ENCODE results near the gene AGAP1.
"Not testable (repeated sequence)": the region's sequence is repeated elsewhere in the genome, so short reads cannot be mapped to it uniquely, and the experiment has no call there.

The AGAP1 gene

DNA sequence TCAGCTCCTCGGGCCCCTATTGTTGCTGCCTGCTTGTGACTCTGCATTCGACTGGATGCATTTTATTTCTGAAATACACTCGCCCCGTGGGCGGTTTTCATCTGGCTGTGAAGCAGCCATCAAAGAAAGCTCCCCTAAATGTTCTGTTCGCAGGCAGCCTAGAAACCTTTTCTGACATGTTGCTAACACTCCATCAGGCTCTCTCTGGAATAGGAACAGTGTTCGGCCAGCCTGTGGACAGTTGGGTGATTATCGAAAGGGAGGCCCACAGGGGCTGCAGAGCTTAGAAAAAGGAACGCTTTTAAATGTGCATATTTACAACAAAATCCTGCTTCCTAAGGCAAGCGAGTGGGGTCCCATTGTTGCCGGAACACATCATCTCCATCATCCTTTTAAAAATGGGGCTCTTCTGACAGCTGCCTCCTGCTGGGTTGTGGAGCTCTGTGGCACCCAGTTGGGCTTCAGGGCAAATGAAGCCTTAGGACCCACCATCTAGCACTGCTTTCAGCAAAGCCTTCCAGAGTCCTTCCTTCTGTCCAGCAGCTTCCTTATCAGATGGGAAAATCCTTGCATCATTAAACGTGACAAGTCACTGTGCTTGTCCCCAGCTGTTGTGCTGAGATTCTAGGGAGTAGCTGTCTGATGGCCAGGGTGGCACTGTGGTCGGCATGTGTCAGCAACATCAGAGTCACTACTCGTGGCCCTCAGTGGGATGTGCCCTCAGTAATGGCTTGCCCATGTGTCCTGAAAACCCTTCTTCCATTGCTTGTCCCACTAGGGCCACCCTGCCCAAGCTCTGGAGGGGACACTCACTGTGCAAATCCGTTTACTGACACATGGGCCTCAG is 571.7 kb downstream of the AGAP1 start:
- DNase-seq (ENCODE audit: low spot score): no peak

DNA sequence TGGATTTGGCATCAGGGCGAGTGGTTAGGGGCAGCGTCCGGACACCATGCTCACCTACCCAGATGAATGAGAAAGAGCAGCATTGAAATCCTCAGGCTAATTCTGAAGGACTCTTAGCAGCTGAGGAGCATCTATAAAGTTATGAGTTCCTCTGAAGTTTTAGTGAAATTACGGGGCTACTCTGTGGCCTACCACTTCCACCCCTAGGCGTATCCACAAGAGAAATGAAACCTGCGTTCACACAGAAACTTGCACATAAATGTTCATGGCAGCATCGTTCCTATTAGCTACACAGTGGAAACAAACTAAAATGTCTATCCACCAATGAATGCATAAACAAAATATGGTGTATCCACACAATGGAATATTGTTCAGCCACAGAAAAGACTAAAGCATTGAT is 576.4 kb downstream of the AGAP1 start:
- no peak for DNase-seq (ENCODE audit: low spot score)

DNA sequence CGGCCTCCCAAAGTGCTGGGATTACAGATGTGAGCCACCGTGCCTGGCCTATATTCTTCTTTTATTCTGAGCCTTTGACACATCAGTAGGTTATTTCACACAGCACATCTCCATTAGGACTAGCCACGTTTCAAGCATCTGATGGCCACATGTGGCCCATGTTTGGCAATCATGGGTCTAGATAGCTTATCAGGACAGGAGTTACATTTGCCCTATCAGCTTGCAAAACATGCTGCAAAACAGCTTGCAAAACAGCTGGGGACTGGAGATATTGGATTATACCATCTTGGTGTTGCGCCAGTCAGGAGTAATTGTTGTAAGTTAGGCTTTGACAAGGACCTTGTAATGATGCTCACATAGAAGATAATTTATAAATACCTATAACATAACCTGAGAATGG is 579.4 kb downstream of the AGAP1 start:
- no peak for DNase-seq (ENCODE audit: low spot score)

DNA sequence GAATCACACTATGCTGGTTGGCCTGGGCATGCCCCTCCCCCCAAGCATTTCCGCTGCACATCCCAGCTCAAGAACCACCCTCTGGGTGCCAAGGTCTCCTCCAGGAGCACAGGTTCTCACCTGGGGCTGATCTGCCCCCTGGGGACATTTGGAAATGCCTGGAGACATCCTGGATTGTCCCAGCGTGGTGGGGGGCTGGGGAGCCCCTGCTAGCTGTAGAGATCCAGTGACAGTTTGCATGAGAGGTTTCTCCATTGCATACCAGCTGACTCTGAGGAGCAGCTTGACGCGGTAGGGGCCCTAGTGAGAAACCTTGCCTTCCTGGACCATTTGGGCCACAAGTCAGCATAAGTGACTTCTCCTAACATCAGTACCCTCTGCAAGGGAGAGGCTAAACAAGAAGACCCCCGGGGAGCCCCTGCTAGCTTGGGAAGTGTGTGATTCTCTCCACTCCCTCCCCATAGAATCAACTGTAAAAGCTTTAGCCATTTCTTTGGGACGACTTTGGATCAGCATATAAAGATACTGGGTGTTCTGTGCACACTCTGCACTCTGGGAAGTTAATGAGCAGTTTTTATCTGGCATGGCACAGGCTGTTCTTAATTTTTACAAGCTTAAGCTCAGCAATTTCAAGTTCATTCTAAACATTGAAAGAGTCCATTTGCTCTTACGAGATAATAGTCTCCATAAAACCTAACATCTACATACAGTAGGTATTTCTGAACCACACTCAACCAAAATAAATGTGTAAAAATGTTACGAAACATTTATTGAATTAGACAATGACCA is 580.2 kb downstream of the AGAP1 start:
- DNase-seq (ENCODE audit: low spot score): no peak

DNA sequence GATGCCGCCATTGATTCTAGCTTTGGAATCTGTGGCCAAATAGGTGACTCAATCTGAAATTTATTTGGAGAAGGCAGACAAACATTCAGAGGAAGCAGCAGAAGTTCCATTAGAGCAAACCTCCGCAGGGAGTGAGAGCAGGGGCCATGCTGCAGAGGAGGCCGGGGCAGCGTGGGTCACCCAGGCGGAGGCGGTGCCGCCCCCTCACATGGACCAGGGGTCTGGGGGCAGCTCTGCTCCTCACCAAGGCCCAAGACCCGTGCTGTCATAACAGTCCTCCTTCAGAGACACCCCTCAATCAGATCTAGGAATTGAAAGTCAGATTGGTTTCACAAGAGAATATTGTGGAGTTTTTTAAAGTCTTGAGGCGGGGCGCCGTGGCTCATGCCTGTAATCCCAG is 582.0 kb downstream of the AGAP1 start:
- DNase-seq (ENCODE audit: low spot score): no peak

DNA sequence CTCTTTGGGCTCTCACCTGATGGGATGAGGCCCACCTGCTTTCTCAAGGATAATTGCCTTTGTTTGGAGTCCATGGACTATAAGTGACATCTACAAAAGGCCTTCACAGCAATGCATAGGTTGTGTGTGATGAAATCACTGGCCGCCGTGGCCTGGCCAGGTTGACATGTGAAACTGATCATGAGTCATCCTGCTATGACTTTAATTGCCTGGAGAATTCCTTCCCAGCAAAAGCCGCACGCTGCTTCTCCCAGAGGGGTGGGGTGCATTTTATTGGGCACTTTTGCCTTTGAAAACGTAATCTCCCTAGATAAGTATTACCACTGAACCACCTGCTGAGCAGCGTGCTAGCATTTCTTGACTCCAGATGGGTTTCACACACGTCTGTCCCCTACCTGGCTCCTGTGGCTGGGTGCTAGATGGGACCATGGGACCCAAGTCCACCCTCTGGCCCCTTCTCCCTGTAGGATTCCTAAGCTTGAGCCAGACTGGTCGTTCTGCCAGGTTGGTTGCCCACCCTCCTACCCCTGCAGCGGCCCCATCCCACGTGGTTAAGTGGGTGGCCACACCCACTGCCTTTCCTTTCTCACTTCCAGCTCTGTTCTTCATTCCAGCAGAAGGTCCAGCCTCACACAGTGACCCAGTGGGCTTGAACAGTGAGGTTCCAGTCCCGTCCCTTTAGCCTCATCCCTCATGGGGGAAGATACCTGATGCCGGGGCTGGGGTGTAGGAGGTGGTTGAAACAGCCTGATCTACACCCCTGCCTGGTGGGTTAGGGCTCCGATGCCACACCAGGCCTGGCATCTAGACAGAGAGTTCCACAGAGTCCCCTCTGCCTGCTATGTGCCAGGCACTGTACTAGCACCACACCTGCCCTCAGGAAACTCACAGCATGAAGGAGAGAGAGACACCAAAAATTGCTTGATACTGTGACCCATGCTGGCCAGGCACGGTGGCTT is 584.7 kb downstream of the AGAP1 start:
- DNase-seq (ENCODE audit: low spot score): no peak

DNA sequence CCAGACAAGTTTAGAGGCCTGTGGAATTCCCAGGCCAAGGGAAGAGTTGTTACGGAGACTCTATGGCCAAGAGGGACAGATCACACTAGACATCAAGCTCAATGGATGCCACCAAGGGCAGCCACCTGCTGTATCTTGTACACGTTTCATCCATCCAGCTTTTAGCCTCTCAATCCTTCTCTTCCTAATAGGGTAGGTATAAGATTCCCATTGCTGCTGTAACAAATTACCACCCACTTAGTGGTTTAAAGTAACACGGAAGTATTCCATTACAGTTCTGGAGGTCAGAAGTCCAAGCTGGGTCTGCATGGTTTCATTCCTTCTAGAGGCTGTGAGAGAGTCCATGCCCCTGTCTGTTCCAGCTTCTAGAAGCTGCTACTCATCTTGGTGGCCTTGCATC is 586.6 kb downstream of the AGAP1 start:
- DNase-seq (ENCODE audit: low spot score): no peak

DNA sequence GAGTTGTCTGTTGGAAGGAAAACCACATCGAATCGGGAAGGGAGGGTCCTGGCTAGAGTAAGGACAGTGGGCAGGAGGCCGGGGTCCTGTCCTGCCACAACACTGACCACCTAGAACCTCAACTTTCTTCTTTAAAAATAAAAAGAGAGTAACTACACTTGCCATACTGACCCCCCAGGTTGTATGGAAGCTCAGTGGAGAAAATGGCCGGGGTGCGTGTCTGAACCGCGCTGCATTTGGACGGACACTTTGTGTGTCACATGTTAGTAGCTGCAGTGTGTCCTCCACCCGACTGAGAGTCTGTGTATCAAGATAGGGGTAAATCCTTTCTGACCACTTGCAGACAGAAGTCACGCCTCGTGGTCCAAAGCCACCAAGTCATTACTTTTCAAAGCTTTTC is 587.3 kb downstream of the AGAP1 start:
- DNase-seq (ENCODE audit: low spot score): no peak

DNA sequence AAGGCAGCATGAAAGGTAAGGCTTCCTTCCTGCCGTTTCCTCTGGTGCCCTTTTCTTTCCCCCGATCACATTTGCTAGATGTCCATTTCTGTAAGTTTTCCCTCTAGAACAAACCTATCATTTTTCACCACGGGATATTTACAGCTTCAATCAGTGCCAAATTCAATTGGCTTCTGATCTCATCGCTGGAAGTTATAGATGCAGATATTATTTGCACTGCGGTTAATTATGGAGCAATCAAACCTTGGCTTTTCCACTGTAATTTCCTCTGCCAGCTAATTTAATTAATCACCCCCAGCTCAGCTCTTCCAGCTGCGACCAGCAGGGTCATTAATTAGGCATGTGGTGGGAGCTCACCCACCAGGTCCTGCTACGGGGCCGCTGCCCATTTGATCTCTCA is 588.2 kb downstream of the AGAP1 start:
- no peak for DNase-seq (ENCODE audit: low spot score)

DNA sequence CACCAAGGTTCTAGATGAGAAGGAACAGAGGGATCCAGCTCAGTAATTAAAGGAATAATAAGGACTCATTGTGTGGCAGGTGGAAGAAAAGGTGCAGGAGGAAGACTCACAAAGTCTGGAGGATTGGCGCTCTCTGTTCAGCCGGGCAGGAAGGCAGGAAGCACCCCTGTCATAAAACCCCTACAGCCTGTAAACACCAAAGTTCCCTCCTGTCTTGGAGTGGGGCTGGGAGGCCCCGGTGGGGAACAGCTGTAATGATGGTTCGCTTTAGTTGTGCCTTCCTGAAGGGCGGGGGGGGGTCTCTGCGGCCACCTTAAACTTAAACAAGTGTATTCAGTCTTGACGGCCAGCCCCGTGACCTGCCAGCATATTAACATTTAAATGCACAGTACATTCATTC is 590.1 kb downstream of the AGAP1 start:
- DNase-seq (ENCODE audit: low spot score): no peak

DNA sequence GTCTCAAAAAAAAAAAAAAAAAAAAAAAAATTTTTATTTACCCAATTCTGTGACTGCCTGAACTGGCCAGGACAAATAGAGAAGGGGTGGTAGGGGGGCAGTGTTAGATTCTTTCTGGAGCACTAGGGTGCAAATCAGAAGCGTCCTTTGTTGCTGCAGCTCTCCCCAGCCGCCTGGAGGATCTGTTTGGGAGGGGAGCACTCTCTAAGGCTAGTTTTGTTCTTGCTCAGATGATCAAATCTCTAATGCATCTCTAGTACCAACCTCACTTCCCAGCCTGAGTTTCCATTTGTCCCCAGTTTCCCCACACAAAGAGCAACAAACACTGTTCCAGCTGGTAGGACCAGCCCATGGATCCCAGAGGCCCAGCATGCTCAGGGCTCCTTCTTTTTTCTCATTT is 591.4 kb downstream of the AGAP1 start:
- peak; percentile 27 for DNase-seq (ENCODE audit: low spot score)

DNA sequence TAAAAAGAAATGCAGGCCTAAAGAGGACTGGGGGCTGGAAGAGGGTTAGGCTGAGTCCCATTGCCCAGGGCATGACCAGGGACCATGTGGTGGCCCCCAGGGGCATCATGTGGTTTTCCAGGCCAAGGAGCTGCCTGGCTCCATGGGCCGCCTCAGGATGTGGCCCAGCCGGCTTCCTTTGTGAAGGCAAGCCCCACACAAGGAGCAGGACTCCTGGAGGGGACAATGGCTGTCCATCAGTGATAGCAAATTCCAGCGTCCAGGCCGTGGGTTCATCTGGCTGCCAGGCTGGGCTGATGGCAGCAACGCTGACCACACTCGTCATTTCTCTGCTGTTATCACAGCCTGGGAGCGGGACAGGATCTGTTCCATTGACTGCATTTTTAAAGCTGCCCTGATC is 591.8 kb downstream of the AGAP1 start:
- DNase-seq (ENCODE audit: low spot score): no peak

DNA sequence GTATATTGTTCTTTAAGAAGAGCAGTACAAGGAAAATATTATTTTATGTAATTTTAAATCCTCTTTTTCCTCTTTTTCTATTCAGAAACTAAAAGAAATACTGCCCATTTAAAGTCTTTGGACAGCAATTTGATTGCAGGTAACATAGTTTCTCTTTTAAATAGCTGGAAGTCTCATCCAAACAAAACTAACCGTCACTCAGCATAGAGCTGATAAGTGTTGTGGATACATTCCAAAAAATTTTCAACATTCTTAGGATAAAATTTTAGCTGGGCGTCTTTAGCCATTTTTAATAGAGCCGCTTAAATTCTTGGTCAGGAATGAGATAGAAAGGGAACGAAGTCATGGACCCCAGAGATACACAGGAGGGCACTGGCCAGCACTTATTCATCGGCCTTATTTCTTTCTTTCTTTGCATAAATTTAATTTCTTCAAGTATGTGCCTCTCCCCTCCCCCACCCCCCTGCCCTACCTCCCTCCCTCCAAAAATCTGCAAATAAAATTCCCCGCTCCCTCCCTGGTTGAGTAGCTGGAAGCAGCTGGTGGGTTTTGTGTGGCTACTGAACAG is 592.6 kb downstream of the AGAP1 start:
- no peak for DNase-seq (ENCODE audit: low spot score)

DNA sequence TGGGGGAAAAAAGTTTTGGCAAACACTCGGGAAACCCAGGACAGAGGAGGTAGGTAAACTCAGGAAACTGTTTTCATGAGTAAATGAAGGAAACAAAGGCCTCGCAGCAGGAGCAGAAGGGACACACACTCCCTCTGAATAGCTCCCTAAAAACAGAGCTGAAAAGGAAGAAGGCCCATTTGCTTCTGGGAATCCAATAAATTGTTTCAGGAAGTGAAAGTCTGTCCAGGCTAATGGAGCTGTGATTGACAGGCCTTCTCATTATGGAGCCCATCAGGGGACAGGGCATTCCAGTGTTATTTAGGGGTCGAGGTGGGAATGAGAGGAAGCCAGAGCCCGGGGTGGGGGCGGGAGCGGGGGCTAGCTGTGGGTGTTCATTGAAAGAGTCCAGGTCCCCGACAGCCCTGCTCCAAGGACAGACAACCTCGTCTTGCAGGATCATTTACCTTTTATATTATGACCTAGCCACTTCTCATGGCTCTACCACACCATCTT is 593.2 kb downstream of the AGAP1 start:
- no peak for DNase-seq (ENCODE audit: low spot score)

DNA sequence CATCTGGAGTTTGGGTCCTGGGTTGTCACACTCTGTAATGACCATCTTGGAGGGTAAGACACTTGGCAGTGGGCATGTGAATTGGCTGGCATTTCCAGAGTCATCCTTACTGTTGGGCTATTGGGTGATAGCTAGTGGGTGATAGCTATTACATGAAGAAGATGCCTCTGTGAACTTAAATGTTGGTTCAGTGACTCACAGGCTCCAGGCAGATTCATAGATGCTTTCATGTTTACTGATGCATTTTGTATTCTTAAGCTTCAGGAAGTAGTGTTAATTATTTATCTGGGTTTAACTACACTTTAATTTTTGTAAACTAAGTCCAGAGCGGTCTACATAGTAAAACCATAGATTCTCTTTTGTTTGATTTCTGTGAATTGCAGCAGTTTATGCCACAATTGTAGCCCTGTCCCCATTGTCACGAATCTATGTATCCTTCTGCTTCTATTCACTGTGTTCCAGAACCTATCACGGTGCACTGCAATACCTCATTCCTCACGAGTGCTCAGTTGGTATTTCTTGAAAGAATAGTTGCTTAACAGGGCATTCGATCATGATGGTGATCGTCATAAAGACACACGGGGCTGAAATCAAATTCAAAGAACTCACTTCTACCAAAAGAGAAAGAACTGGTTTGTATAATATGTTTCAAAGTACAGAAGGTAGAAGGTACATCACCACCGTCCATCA is 594.7 kb downstream of the AGAP1 start:
- no peak for DNase-seq (ENCODE audit: low spot score)

DNA sequence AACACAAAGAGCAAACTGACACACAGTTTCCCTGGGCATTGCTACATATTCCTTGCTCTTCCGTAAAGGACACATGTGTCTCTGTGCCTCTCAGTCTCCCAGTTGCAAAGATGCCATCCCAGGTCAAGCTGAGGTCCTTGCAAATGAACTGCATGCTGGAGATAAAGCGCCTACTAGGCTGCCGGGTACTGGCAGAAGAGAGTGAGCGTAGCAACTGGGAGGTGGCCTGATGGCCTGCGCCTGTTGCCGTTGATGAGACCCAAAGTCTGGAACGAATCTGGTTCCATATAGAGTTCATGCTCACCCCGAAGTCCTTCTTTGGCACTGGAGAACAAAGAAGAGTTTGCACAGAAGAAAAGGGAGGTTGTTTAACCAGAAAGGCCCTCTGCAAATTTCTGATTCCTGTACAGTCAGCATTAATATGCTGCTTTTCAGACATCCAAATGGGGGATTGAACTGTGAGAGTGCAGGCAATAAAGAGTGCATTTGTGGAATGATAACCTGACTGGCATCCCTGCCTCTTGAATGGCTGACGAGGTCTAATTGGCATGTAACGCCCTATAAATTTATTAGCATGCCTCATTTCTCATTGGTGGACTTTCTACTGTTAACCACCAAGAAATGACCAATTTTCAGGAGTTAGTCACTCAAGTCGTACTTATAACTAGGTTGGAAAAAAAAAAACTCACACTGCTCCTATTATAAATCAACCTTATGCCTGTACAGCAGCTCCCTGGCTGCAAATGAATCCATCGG is 595.6 kb downstream of the AGAP1 start:
- DNase-seq (ENCODE audit: low spot score): no peak

DNA sequence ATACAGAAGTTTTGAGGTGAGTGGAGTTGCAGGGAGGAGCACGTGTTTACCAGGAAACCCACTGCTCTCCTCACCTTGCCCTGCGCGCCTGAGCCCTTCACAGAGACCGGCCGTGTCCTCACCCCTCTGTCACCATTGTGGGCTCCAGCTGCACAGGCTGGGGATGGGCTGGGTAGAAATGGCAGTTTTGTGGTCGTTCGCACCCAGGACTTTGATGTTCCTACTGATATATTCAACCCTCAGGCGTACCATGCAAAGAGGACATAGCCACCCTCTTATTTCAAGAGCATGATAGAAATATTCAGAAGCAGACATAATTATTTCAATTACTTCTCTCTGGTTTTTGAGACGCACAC is 596.2 kb downstream of the AGAP1 start:
- DNase-seq (ENCODE audit: low spot score): no peak

DNA sequence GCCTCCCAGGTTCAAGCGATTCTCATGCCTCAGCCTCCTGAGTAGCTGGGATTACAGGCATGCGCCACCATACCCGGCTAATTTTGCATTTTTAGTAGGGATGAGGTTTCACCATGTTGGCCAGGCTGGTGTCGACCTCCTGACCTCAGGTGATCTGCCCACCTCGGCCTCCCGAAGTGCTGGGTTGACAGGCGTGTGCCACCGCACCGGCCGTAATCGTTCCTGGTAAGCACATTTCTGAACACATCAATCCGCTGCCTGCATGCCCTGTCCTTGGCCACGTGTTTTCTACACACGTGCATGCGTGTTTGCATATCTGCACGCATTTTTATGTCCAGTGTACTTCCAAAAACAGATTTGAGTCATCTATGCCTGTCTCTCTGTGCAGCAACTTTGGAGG is 597.0 kb downstream of the AGAP1 start:
- not testable (repeated sequence) for DNase-seq (ENCODE audit: low spot score)

DNA sequence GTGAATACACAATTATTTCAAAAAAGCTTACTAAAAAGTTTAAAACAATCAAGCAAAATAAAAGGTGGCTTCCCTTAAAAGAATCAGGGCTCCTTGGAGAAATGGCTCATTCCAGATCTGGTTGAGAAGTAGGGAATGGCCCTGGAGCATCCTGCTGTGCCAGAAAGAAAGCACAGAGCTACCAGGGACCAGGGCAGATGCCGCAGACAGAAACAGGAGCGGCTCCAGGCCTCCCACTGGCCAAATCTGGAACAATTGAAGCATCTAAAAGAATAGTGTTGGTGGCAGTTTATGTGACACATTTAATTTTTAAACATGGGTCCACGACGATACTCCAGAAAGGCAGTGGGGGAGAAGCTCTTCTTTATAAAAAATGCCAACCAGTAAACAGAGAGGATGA is 598.9 kb downstream of the AGAP1 start:
- no peak for DNase-seq (ENCODE audit: low spot score)

DNA sequence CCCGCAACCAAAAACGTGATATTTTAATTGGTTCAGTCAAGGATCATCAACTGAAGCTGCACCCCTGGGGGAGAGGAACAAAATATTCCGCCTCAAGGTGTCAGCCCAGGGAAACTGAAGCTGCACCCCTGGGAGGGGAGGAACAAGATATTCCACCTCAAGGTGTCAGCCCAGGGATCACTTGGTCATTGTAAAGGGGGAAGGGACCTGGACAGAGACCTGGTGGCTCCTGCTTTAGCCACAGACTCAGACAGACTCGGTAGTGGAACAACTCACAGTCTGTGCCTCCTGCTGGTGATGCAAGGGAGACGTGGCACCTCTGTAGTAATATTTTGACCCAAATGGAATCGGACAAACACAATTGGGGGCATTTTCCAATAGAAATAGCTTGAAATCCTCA is 599.3 kb downstream of the AGAP1 start:
- no peak for DNase-seq (ENCODE audit: low spot score)

DNA sequence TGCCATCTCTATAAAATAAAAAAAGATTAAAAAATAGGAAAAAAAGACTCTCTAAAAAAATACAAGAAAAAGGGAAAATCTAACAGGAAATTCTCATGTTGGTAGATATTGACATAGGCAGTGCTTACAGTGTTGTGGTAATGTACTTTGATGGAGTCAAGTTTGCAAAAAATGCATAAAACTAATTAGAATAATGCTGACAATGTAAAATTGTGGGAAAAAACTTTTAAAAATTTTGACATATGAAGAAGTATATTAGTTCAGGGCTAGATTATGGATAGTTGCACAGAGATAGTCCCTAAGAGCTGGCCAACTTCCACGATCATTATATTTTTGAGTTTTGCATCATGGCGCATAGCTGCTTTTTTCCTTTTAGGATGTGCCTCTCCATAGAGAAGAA is 601.7 kb downstream of the AGAP1 start:
- no peak for DNase-seq (ENCODE audit: low spot score)
